Stimulated activated CD4-positive, alpha-beta T cell treated with anti-CD3 and anti-CD28 coated beads, Interleukin-2, amount 100 ng/mL, for 48 hours (primary cell): Measurements from ENCODE around the gene EBLN1.

Experiments used
- DNase-seq, 2 donors: peaks; one replicate each; pipeline ENCODE4 v3.0.0-alpha.2; 2020

EBLN1 gene

DNA sequence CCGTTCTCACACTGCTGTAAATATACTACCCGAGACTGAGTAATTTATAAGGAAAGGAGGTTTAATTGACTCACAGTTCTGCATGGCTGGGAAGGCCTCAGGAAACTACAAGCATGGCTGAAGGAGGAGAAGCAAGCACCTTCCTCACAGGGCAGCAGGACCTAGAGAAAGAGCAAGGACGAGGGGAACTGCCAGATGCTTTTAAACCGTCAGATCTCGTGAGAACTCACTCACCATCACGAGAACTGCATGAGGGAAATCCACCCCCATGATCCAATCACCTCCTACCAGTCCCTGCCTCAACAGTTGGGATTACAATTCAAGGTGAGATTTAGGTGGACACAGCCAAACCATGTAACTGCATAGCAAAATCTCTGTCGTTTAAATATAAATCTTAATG lies at the start of gene EBLN1:
Gene EBLN1, minus strand, starts transcription at position 174 of the 400 bp plus-strand sequence. CDS start 8,032 bp downstream, outside the sequence.
- no peak for DNase-seq

GRCh38 chr10:22265839-22266537 lies 48.2 kb upstream of the EBLN1 start:
- DNase-seq, result no peak

- no peak for DNase-seq
Measured at GRCh38 chr10:22263106-22263505, 45.3 kb upstream of the EBLN1 start.

DNA sequence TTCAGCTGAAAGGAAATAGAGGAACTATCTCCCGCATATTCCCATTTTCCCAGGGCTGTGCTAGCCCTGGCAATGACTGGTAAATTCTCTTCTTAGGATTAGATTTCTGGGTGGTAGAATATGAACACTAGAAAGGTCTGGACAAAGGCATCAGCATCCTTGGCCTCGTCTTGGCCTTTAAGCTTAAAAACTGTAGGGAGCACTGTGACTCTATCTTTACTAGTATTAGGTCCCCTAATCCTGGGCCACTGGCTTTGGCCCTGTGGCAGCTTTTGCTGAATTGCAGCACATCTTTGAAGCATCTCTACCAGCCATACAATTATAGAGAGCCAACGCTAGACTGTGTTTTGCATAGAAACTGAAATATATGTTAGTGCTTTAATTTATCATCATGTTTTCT lies 41.5 kb upstream of the EBLN1 start:
- no peak for DNase-seq

DNA sequence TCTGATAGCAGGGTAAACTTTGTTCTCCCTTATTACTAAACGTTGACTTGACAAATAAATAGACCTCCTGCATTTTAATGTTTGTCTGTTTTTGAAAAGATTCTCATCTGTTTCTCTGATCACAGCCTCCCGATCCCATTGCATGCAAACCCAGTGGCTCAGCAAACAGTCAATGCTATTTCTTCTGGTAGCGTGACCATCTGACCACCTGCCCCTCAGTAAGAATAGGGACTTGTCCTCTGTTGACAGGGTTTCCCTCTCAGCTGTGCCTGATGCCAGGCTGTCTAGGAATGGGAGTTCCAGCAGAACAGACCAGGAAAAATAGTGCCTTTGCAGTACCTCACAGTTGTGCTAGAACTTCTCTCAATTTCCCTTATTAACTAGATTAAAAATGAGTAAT lies 40.7 kb upstream of the EBLN1 start:
- DNase-seq, result no peak

- DNase-seq, result peak; percentile 27 to 33
Measured at GRCh38 chr10:22253580-22253882, 35.7 kb upstream of the EBLN1 start.

DNA sequence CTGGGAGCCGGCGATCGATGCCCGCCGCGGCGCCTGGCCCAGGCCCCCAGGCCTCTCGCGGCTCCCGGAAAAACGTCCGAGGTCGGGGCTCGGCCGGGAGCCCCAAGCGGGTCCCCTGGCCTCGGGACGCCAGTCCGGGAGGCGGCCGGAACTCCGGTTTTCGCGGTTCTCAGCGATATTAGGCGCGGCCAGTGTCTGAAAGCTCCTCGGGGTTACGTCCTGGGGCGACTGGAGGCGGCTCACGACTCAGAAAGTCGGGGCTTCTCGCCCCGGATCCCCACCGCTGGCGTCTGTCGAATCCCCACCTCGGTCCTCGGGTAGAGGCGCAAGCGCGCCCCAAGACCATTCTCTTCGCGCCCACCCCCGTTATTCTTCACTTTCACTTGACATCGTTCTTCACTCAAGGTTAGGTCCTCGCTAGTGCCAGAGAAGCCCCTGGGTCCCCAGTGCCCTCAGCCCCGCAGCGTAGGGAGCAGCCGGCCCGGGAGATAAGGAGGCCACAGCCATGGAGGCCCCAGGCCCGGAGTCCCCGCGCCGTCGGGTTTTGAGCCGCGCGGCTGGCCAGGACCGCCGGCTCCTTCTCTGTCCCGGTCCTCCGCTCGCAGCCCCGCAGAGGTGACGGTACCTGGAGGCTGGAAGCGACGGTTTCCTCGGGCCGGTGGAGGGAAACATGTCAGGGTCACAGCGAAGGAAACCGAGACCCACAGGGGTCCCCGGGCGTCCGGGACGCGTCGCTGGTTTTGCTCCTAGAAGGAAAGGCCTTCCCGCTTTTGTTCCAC lies 35.2 kb upstream of the EBLN1 start:
- DNase-seq, result peak; percentile 31 to 37

DNA sequence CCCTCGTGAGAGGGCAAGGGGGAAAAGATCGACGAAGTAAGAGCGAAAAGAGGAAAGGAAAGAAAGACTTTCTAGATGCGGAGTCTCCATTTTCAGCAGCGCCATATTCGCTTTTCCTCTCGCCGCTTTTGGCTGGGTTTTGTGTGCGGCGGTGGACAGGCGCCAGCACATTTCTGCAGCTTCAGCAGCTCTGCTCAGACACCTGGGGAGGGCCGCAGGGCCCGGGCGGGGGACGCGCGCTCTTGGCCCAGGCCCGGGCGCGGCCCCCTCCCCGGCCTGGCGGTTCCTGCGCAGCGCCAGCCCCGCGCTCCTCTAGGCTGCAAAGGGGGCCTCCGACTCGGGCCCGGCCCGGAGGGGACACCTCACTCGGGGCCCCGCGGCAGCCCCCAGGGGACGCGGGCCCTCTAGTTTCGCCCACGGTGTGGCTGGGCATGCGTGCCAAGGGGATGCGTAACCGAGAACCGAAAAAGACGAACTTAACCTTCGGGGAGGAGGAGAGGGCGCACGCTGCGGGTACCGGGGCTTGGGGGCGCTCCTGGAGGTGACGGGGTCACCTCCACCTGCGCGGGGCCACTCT lies 34.5 kb upstream of the EBLN1 start:
- DNase-seq, result peak; percentile 61

DNA sequence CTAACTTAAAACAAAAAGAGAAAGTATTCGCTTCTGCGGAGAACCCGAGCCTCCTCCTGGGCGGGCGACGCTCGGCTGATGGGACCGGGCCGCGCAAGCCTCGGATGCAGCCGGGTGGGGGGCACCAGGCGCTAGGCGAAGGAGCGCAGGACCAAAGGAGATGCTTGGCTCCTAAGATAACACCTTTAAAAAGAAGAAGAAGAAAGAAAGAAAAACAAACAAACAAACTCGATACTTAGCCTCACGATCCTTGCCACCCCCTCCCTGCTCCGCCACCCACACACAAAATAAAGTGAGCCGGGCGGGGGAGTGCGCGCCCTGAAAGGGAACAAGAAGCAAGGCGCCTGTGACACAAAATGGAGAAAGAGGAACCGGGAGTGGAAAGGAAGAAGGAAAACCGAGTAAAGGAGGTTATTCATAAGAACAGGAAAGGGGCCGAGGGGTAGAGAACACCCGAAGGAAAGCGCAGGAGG lies 34.0 kb upstream of the EBLN1 start:
- DNase-seq, result peak; percentile 52 to 54

DNA sequence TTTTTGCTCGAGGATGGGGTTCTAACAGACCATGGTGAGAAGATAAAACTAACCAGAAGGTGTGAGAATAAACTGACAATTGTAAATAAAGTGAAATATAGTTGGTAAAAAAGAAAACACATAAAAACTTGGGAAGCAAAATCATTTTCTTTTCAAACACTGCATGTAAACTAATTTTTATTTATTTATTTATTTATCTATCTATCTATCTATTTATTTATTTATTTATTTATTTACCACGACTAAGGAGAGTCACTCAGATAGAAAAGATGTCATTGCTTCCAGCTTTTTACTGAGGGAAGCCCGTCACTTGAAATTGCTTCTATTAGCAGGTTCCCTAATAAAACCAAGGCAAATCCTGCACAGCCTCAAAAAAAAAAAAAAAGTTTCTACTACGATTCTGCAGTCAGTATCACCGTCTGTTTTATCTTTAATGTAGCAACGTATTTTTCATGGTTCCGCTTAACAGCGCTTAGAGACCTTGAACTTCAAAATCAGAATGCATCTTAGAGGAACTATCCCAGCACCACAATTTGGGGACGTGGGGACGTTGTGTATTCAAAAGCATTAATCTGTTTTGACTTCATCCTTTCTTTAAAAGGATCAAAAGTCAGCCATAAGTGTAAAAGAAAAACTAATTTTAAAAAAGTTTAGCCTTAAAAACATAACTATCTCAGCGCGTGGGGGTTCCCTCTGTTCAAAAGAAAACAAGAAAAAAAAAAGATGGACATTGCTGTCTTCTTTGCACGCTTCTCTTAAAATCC lies 33.3 kb upstream of the EBLN1 start:
- no peak for DNase-seq

GRCh38 chr10:22247636-22248035 lies 29.8 kb upstream of the EBLN1 start:
- no peak for DNase-seq

GRCh38 chr10:22246680-22247391 lies 29.0 kb upstream of the EBLN1 start:
- DNase-seq, result no peak

DNA sequence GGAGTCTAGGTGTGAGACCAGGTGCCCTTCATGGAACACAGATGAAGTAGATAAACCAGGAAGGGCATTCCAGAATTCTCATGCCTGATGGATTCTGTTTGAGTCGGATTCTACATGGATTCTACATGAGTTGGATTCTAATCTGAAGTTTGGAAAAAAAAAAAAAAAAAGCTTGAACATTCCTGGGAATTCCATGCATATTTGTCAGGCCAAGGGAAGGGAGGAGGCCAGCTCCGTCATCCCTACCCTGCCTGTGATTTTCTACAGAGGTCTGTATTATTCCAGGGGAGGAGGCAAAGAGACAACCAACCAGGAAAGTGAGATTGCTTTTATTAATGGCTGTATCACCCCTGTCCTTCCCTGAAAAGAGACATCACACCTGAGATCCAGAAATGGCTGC lies 27.8 kb upstream of the EBLN1 start:
- DNase-seq, result no peak

DNA sequence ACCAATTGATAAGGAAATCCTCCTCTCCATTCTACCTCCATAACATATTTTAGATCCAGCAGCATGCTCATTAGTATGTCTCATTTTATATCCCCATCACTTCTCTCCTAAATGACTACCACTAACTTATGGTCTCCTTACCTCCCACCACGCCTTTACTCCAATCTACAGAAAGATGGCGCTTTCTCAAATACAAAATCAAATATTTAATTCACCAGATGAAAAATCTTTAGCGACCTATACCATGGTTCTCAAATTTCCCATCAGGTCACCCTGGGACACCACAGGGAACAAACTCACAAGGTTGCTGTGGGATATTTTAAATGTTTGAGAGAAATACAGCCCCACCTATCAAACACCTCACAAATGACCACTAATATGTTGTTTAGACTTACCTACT lies 27.0 kb upstream of the EBLN1 start:
- no peak for DNase-seq

GRCh38 chr10:22244001-22244400 lies 26.2 kb upstream of the EBLN1 start:
- no peak for DNase-seq

DNA sequence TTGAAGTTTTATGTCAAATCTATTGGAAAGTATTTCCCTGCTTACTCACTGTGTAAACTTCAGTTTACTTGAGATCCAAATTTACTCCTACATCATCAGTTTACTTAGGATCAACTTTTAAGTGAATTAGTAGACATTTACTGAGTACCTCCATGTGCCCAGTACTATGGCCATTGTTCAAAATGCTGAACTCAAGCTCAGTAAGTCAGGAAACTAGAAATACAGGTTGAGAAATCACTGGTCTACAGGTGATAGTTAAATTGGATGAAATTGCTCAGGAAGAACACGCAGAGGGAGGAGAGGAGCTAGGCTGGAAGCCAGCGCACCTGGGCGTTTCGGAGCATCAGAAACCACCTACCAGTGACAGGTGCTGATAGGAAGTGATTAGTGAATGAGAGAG lies 25.5 kb upstream of the EBLN1 start:
- DNase-seq, result no peak

DNA sequence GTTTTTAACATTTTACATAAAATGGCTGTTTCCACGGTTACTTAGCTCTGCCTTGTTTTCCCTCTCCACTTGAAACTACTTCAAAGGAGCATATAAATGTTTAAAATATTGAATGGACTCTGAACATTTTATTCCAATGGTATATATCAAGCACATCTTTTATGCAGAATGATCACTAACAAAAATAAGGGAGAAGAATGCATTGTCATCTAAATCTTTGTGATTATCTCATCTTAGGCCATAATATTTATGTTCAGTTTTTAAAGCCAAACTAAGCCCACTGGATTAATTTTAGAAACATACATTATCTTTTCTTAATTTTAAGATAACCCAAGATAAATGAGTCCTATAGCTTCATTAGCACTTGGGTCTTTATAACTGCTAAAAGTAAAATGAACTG lies 13.4 kb upstream of the EBLN1 start:
- DNase-seq, result no peak

GRCh38 chr10:22230158-22230833 lies 12.5 kb upstream of the EBLN1 start:
- no peak for DNase-seq

- DNase-seq, result no peak
Measured at GRCh38 chr10:22229802-22230157, 12.0 kb upstream of the EBLN1 start.

DNA sequence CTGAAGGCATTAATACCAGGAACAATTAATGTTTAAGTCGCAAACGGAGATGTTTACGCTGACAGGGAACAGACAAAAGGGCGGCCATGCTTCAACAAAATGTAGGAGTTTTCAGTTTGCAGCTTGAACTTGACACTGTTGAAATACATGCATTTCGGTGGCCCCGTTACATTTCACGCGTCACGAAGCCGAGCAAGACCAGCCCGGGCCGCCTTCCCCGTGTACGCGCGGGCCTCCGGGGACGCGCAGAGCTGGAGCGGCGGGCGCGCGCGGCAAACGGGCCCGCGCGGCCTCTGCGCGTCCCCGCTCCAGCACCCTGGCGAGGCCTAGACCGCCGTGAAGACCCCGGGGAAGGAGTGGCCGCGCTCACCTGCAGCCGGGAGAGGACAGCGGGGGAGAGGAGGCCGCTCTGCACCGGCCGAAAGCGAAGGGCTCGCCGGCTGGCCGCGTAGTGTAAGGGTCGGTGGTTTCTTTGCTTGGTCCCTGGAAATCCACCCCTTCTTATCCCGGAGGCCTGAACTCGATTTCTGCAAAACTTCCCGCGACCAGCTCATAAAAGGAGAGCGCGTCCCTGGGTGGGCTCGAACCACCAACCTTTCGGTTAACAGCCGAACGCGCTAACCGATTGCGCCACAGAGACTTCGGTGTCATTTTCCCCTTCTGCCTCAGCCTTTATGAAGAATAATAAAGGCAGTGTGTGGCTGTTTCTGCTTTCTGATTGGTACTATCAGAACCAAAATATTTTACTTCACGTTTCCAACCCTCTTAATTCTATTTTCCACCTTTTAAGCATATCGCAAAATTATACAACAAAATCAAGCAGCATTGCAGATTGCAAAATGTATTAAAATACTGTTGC lies 11.4 kb upstream of the EBLN1 start:
- peak; percentile 87 to 91 for DNase-seq
